Activated CD4-positive, alpha-beta T cell treated with anti-CD3 and anti-CD28 coated beads, Interleukin-2, amount 50 U/mL, for 4 hours (primary cell): Measurements from ENCODE around the gene USH1C.

Experiments
- DNase-seq, 2 experiments: peaks; one replicate each; pipeline ENCODE4 v3.0.0-alpha.2; 2020

The USH1C gene

GRCh38 chr11:17543574-17544180 is 539 bp downstream of the USH1C start:
- no peak for DNase-seq

- no peak for DNase-seq
Measured at GRCh38 chr11:17543041-17543440, 1.2 kb downstream of the USH1C start.

GRCh38 chr11:17542249-17542648 is 2.0 kb downstream of the USH1C start:
- DNase-seq, result no peak

GRCh38 chr11:17541330-17541885 is 2.8 kb downstream of the USH1C start:
- DNase-seq, result no peak

- no peak for DNase-seq
Measured at GRCh38 chr11:17540807-17541206, 3.4 kb downstream of the USH1C start.

GRCh38 chr11:17538731-17539130 is 5.5 kb downstream of the USH1C start:
- no peak for DNase-seq

GRCh38 chr11:17538054-17538453 is 6.2 kb downstream of the USH1C start:
- DNase-seq, result no peak

GRCh38 chr11:17537261-17537660 is 7.0 kb downstream of the USH1C start:
- DNase-seq, result no peak

GRCh38 chr11:17535488-17535887 is 8.7 kb downstream of the USH1C start:
- DNase-seq, result no peak

- no peak for DNase-seq
Measured at GRCh38 chr11:17533778-17534415, 10.3 kb downstream of the USH1C start.

- no peak for DNase-seq
Measured at GRCh38 chr11:17533341-17533740, 10.9 kb downstream of the USH1C start.

- DNase-seq, result no peak
Measured at GRCh38 chr11:17532784-17533183, 11.4 kb downstream of the USH1C start.

GRCh38 chr11:17531636-17532113 is 12.5 kb downstream of the USH1C start:
- DNase-seq, result no peak

GRCh38 chr11:17531071-17531600 is 13.1 kb downstream of the USH1C start:
- no peak for DNase-seq

- DNase-seq, result no peak
Measured at GRCh38 chr11:17529844-17530185, 14.4 kb downstream of the USH1C start.

GRCh38 chr11:17528906-17529843 is 15.0 kb downstream of the USH1C start:
- DNase-seq, result no peak

- peak in 1 of 2 experiments; percentile 23 for DNase-seq
Measured at GRCh38 chr11:17528181-17528691, 16.0 kb downstream of the USH1C start.

- DNase-seq, result no peak
Measured at GRCh38 chr11:17527628-17527995, 16.6 kb downstream of the USH1C start.

GRCh38 chr11:17526931-17527627 is 17.1 kb downstream of the USH1C start:
- DNase-seq, result no peak

GRCh38 chr11:17526326-17526725 is 17.9 kb downstream of the USH1C start:
- no peak for DNase-seq

GRCh38 chr11:17525570-17525969 is 18.6 kb downstream of the USH1C start:
- no peak for DNase-seq

- no peak for DNase-seq
Measured at GRCh38 chr11:17524221-17524620, 20.0 kb downstream of the USH1C start.
